ENCODE measurements around the gene CASP3.
"Not testable (repeated sequence)": the region's sequence is repeated elsewhere in the genome, so short reads cannot be mapped to it uniquely, and the experiment has no call there.

Gene CASP3

GRCh38 chr4:184662236-184662635 lies 13.0 kb upstream of the CASP3 start:
- no peak for DNase-seq (ENCODE audit: low read depth)

- no peak for DNase-seq (ENCODE audit: low read depth)
These were observed 11.7 kb upstream of the CASP3 start for GRCh38 chr4:184660978-184661377.

- DNase-seq (ENCODE audit: low read depth), result not testable (repeated sequence)
These were observed 8.6 kb upstream of the CASP3 start for GRCh38 chr4:184657820-184658219.

GRCh38 chr4:184657144-184657543 lies 7.9 kb upstream of the CASP3 start:
- no peak for DNase-seq (ENCODE audit: low read depth)

- no peak for DNase-seq (ENCODE audit: low read depth)
These were observed 6.9 kb upstream of the CASP3 start for GRCh38 chr4:184655889-184656869.

GRCh38 chr4:184653650-184654049 lies 4.4 kb upstream of the CASP3 start:
- no peak for DNase-seq (ENCODE audit: low read depth)

- not testable (repeated sequence) for DNase-seq (ENCODE audit: low read depth)
These were observed 3.4 kb upstream of the CASP3 start for GRCh38 chr4:184652681-184653080.

- no peak for DNase-seq (ENCODE audit: low read depth)
These were observed 2.7 kb upstream of the CASP3 start for GRCh38 chr4:184651899-184652298.

- peak; percentile 12 for DNase-seq (ENCODE audit: low read depth)
These were observed 966 bp upstream of the CASP3 start for GRCh38 chr4:184649971-184650855.

- peak; percentile 31 for DNase-seq (ENCODE audit: low read depth)
These were observed 778 bp downstream of the CASP3 start for GRCh38 chr4:184648313-184649025.

- DNase-seq (ENCODE audit: low read depth), result no peak
These were observed 1.3 kb downstream of the CASP3 start for GRCh38 chr4:184648054-184648312.

- no peak for DNase-seq (ENCODE audit: low read depth)
These were observed 1.8 kb downstream of the CASP3 start for GRCh38 chr4:184647266-184648053.

GRCh38 chr4:184645904-184646610 lies 3.2 kb downstream of the CASP3 start:
- no peak for DNase-seq (ENCODE audit: low read depth)

- no peak for DNase-seq (ENCODE audit: low read depth)
These were observed 4.5 kb downstream of the CASP3 start for GRCh38 chr4:184644553-184645307.

- no peak for DNase-seq (ENCODE audit: low read depth)
These were observed 5.5 kb downstream of the CASP3 start for GRCh38 chr4:184643731-184644130.

GRCh38 chr4:184641451-184641850 lies 7.8 kb downstream of the CASP3 start:
- DNase-seq (ENCODE audit: low read depth), result no peak

- DNase-seq (ENCODE audit: low read depth), result no peak
These were observed 8.2 kb downstream of the CASP3 start for GRCh38 chr4:184641022-184641421.

GRCh38 chr4:184636897-184637296 lies 12.3 kb downstream of the CASP3 start:
- no peak for DNase-seq (ENCODE audit: low read depth)

- DNase-seq (ENCODE audit: low read depth), result no peak
These were observed 13.1 kb downstream of the CASP3 start for GRCh38 chr4:184636144-184636543.

- no peak for DNase-seq (ENCODE audit: low read depth)
These were observed 13.9 kb downstream of the CASP3 start for GRCh38 chr4:184635381-184635780.

Measured in activated T-cell treated with anti-CD3 and anti-CD28 coated beads for 48 hours (primary cell).